NCI-H82 (cell line): Measurements from ENCODE around the gene GRAMD1B.

Source experiments
- DNase-seq: peaks from one replicate; lab custom pipeline; 2025; lab: John Stamatoyannopoulos, UW

GRAMD1B gene

GRCh38 chr11:123429913-123430720 is at the start of gene GRAMD1B:
TSS of gene GRAMD1B (plus strand) at chr11:123430269. CDS start at chr11:123430793, 524 bp downstream.
- peak; percentile 66 for DNase-seq

GRCh38 chr11:123381149-123381548 is 48.9 kb upstream of the GRAMD1B start:
- no peak for DNase-seq

GRCh38 chr11:123381817-123382554 is 48.1 kb upstream of the GRAMD1B start:
- DNase-seq, result no peak

- no peak for DNase-seq
Observed at GRCh38 chr11:123382555-123383074, 47.5 kb upstream of the GRAMD1B start.

GRCh38 chr11:123384116-123384515 is 46.0 kb upstream of the GRAMD1B start:
- no peak for DNase-seq

GRCh38 chr11:123386796-123387510 is 43.1 kb upstream of the GRAMD1B start:
- no peak for DNase-seq

- no peak for DNase-seq
Observed at GRCh38 chr11:123388640-123389039, 41.4 kb upstream of the GRAMD1B start.

- DNase-seq, result no peak
Observed at GRCh38 chr11:123390146-123390545, 39.9 kb upstream of the GRAMD1B start.

- no peak for DNase-seq
Observed at GRCh38 chr11:123391646-123392348, 38.3 kb upstream of the GRAMD1B start.

- DNase-seq, result no peak
Observed at GRCh38 chr11:123392431-123392830, 37.6 kb upstream of the GRAMD1B start.

GRCh38 chr11:123392844-123393243 is 37.2 kb upstream of the GRAMD1B start:
- no peak for DNase-seq

- no peak for DNase-seq
Observed at GRCh38 chr11:123393312-123393927, 36.6 kb upstream of the GRAMD1B start.

- DNase-seq, result peak; percentile 52
Observed at GRCh38 chr11:123404676-123405075, 25.4 kb upstream of the GRAMD1B start.

GRCh38 chr11:123405123-123405592 is 24.9 kb upstream of the GRAMD1B start:
- peak; percentile 92 for DNase-seq

- DNase-seq, result no peak
Observed at GRCh38 chr11:123406441-123407129, 23.5 kb upstream of the GRAMD1B start.

GRCh38 chr11:123407130-123407995 is 22.7 kb upstream of the GRAMD1B start:
- DNase-seq, result peak; percentile 89

- peak; percentile 56 for DNase-seq
Observed at GRCh38 chr11:123407996-123408597, 22.0 kb upstream of the GRAMD1B start.

GRCh38 chr11:123408619-123409455 is 21.2 kb upstream of the GRAMD1B start:
- DNase-seq, result no peak
